Measurements from ENCODE around the gene CPA5.

CPA5 gene

GRCh38 chr7:130379921-130380860 lies 35.6 kb downstream of the CPA5 start, which contains the start of gene CPA1:
CPA1 (plus strand) TSS chr7:130380494; CDS start chr7:130380521, 27 bp downstream.
- DNase-seq (ENCODE audit: insufficient read length, low spot score) (no peak), FAIRE-seq (no peak)
- TF ChIP-seq CTCF (IDR thresholded peaks at IDR 0.05; ENCODE audit: insufficient read depth, missing control alignments) = no peak

GRCh38 chr7:130380861-130381455 lies 36.3 kb downstream of the CPA5 start:
- FAIRE-seq (no peak), DNase-seq (ENCODE audit: insufficient read length, low spot score) (no peak)
- TF ChIP-seq CTCF (IDR thresholded peaks at IDR 0.05; ENCODE audit: insufficient read depth, missing control alignments) = no peak

- FAIRE-seq (no peak), DNase-seq (ENCODE audit: insufficient read length, low spot score) (no peak)
- TF ChIP-seq CTCF (IDR thresholded peaks at IDR 0.05; ENCODE audit: insufficient read depth, missing control alignments) = no peak
These were observed 37.1 kb downstream of the CPA5 start for GRCh38 chr7:130381468-130382312.

GRCh38 chr7:130383187-130383980 lies 38.8 kb downstream of the CPA5 start:
- no peak for TF ChIP-seq CTCF (IDR thresholded peaks at IDR 0.05; ENCODE audit: insufficient read depth, missing control alignments)
- DNase-seq (ENCODE audit: insufficient read length, low spot score) (no peak), FAIRE-seq (no peak)

- DNase-seq (ENCODE audit: insufficient read length, low spot score) = no peak
- FAIRE-seq = no peak
- no peak for TF ChIP-seq CTCF (IDR thresholded peaks at IDR 0.05; ENCODE audit: insufficient read depth, missing control alignments)
These were observed 39.8 kb downstream of the CPA5 start for GRCh38 chr7:130384371-130384801.

- no peak for TF ChIP-seq CTCF (IDR thresholded peaks at IDR 0.05; ENCODE audit: insufficient read depth, missing control alignments)
- no peak for DNase-seq (ENCODE audit: insufficient read length, low spot score)
- FAIRE-seq = no peak
These were observed 40.4 kb downstream of the CPA5 start for GRCh38 chr7:130384841-130385599.
